HG02884 (cell line): ENCODE measurements around the gene CEACAM8.
"Not testable (repeated sequence)": the region's sequence is repeated elsewhere in the genome, so short reads cannot be mapped to it uniquely, and the experiment has no call there.

ENCODE experiments used
- ATAC-seq: cut with Tn5 transposase; IDR thresholded peaks from one replicate; pipeline ENCODE4 v1.9.1; 2021; ENCODE audit warnings: mild to moderate bottlenecking, moderate library complexity; ENCODE audit not compliant: unreplicated experiment

The CEACAM8 gene

GRCh38 chr19:42576241-42576640, 18.5 kb downstream of the CEACAM8 start:
- ATAC-seq = no peak

DNA sequence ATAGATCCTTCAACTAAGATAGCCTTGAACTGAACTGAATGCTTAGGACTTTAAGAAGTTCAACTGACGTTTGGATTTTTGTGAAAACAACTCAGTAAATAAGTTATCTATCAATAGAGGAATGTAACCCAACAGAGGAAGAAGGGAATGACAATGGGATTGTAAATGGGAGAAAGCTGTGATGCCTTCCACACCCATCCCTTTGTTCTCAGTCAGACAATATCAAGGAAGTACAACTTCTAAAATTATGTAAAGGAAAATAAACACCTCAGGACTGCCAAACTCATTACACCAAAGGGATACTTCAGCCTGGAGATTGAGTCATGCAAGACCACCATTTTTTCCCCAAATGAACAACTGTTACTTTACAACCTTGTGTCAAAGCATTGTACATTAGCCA, 21.1 kb downstream of the CEACAM8 start:
- no peak for ATAC-seq

DNA sequence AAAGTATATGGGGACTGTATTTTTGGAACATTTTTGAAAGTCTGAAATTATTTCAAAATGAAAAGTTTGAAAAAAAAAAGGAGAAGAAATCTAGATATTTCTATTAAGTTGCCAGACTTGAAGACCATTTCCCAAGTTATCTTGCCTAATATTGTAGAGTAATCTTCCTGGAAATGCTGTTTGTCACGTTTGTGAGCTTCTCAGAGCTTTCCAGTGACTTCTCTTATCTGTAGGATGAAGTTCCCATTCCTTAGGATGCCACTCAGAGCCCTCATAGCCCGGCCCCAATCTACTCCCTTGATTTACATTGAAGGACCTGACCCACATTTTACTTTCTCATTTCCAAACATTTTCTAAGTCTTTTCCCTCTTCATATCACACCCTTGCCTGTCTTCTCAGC, 23.6 kb downstream of the CEACAM8 start:
- no peak for ATAC-seq

- no peak for ATAC-seq
These were observed 25.5 kb downstream of the CEACAM8 start for GRCh38 chr19:42569193-42569592.

DNA sequence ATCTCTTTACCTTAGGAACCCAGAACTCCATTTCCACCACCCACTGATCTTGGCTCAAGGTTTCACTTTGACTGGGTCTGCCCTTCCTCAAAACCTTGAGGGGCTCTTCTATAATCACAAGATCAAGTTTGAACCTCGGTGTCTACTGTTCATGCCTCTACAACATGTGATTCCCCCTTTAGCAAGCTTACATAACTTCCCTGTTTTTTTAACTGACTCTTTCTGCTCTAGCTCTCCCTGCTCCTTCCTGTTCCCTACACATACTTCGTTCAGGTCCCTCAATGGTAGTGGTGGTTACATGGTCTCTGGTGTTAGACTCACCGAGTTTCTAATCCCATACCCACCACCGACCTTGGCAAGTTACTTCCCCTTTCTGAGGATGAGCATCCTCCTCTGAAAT, 26.7 kb downstream of the CEACAM8 start:
- ATAC-seq = no peak

DNA sequence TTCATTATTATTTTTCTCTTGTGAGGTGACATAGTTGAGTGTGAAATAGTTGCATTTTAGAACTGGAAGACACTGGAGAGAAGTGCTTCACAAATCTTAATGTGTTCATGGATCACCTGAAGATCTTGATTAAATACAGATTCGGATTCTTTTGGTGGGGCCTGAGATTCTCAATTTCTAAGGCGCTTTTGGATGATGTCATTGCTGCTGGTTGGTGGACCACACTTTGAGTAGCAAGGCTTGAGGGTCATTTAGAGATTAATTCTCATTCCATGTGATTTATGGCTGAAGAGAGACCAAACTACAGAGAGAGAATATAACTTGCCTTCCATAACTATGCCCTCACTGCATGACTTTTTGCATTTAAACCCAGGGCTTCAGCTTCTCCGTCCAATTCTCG, 27.2 kb downstream of the CEACAM8 start:
- no peak for ATAC-seq

GRCh38 chr19:42563352-42564210, 31.1 kb downstream of the CEACAM8 start:
- ATAC-seq = no peak

- no peak for ATAC-seq
These were observed 33.2 kb downstream of the CEACAM8 start for GRCh38 chr19:42561512-42561911.

- no peak for ATAC-seq
These were observed 34.0 kb downstream of the CEACAM8 start for GRCh38 chr19:42560731-42561130.

- ATAC-seq = no peak
These were observed 36.1 kb downstream of the CEACAM8 start for GRCh38 chr19:42558450-42559150.

DNA sequence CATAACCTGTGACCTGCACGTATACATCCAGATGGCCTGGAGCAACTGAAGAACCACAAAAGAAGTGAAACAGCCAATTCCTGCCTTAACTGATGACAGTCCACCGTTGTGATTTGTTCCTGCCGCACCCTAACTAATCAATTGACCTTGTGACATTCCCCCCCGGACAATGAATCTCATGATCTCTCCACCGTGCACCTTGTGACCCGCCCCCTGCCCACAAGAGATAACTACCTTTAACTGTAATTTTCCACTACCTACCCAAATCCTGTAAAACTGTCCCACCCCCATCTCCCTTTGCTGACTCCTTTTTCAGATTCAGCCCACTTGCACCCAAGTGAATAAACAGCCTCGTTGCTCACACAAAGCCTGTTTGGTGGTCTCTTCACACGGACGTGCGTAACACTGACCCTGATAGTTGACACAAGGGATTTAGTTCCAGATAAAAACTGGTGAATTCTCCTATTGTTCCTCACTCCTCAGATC, 37.3 kb downstream of the CEACAM8 start:
- ATAC-seq = not testable (repeated sequence)

GRCh38 chr19:42555801-42556200, 38.9 kb downstream of the CEACAM8 start:
- no peak for ATAC-seq

DNA sequence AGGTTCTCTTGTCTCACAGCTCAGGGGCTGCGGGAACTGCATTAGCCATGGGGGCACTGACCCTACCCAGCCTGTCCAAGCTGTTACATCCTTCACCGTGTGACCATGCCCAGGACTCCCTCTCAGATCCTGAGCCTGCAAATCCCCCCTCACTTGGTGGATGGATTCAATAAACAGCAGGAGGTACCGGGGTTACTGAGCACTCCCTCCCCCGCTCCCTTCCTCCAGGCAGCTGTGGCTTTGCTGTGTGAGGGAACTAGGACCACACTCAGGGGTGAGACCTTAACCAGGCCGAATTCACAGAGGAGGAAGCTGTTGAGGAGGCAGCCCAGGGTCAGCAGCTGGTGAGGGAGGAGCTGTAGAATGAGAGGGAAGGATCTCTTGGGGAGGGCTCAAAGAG, 39.4 kb downstream of the CEACAM8 start:
- no peak for ATAC-seq

DNA sequence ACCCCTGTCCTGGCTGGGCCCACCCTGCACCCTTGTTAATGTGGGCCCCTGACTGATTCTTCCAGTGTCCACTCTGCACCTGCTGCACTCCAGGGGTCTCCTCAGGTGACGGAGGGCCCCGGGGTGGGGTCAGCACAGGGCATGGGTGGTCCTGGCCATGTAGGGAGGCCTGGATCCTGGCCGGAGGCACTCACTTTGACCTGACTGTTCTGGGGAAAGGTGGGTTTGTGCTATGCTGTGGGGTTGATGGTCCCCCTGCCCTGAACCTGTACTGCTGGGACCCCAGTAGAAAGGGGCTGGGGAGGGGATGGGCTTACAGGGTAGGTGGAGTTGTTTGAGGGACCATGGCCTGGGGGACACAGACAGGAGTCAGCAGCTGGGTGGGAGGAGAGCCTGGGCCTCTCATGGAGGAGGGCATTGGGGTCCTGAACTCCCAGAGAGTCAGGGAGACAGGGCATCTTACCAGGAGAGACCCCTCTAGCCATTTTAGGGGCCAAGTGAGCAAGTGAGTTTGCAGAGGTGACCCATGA, 40.6 kb downstream of the CEACAM8 start:
- ATAC-seq = no peak

- ATAC-seq = no peak
These were observed 41.3 kb downstream of the CEACAM8 start for GRCh38 chr19:42553292-42554045.

- no peak for ATAC-seq
These were observed 42.3 kb downstream of the CEACAM8 start for GRCh38 chr19:42552086-42553065.

- not testable (repeated sequence) for ATAC-seq
These were observed 44.2 kb downstream of the CEACAM8 start for GRCh38 chr19:42550521-42550920.

- not testable (repeated sequence) for ATAC-seq
These were observed 45.7 kb downstream of the CEACAM8 start for GRCh38 chr19:42549067-42549466.

DNA sequence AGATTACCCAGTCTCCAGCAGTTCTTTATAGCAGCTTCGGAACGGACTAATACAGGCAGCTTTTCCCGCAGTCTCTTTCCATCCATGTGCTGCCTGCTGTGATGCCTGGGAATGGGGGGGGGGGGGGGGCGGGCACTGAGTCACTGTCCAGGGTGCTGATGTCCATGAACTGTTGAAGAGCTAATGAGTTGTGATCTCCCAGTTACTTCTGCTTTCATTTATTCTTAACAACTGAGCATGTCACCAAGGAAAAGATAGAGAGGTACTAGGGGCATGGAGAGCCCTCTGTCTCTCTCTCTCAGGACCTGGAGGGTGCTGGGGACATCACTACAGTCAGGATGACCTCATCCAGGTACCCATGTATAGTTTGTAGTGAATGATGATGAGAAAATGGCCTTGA, 46.2 kb downstream of the CEACAM8 start:
- no peak for ATAC-seq

DNA sequence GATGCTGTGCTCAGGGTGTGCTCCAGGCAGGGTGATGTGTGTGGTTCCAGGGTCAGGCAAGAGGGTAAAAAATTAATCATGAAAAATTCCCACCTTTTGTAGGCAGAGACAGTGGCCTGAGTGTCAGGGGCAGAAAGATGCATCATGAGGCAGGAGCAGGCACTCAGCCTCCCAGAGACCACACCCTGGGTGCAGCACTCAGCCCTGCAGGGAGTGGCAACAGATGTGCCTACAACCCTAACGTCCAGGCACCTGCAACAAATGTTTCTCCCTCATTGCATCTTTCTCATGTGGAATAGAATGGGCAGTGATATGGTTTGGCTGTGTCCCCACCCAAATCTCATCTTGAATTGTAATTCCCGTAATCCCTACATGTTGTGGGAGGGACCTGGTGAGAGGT, 46.8 kb downstream of the CEACAM8 start:
- ATAC-seq = no peak
